K562 (cell line): ENCODE results near the gene POM121C. TPM values are rescaled to one million over a fixed set of nuclear protein-coding genes. Genes with fewer than 3 reads are reported as not detected.
"Not testable (repeated sequence)": the region's sequence is repeated elsewhere in the genome, so short reads cannot be mapped to it uniquely, and the experiment has no call there.

Experiments
- ATAC-seq: fragments of 200-7000 bp; cut with Tn5 transposase; 3 replicates; pipeline ENCODE4 v1.9.1; 2020; ENCODE audit warnings: moderate library complexity
- BruUV-seq: library from RNA; stranded (reverse); fragments of 400-500 nt; replicated peaks from 2 replicates; lab custom pipeline; 2021; lab: Mats Ljungman, UMichigan
- CTCF ChIA-PET: fragments of 300-600 bp; formaldehyde crosslinking; extraction: SDS; loops from one replicate; lab custom pipeline; 2021; ENCODE audit warnings: low intra/inter-chr PET ratio; lab: Yijun Ruan, JAX
- POLR2A ChIA-PET: fragments of 300-600, 350-650 bp; sonication (Branson Sonifier 250); formaldehyde crosslinking; extraction: SDS; loops from one replicate; lab custom pipeline; 2021; ENCODE audit warnings: antibody characterized with exemption, inconsistent platforms; lab: Yijun Ruan, JAX
- DNase-seq, 4 experiments: peaks; one replicate each; pipeline versions ENCODE4 v3.0.0 to v3.0.0-alpha.2; 2011 to 2018; ENCODE audit warnings: low spot score in 3 of 4, mixed read lengths in 3 of 4; ENCODE audit errors: extremely low read depth in 1 of 4
- FAIRE-seq: peaks from 2 replicates; lab custom pipeline; 2011; peaks lifted over from hg19 to GRCh38; lab: Jason Lieb, UNC
- H2AFZ ChIP-seq: 2 replicates; pipeline ENCODE4 v1.6.0; 2011; ENCODE audit warnings: low read depth, low read length, control low read depth, inconsistent platforms
- H3K27ac ChIP-seq: fragments of 200-600 bp; 3 replicates; pipeline ENCODE4 v1.8.0; 2011; ENCODE audit warnings: low read depth, mild to moderate bottlenecking, control low read depth, inconsistent platforms, low read length, moderate library complexity, mixed read lengths; ENCODE audit errors: extremely low read depth
- H3K27me3 ChIP-seq, 2 experiments: fragments of 300-600 bp in 1 of 2; 2 replicates in 1 of 2; 3 replicates in 1 of 2; pipeline versions ENCODE4 v1.6.0 to v1.8.0; 2011; ENCODE audit warnings: inconsistent platforms in 2 of 2, low read length in 2 of 2, mild to moderate bottlenecking in 1 of 2, mixed read lengths in 1 of 2, moderate library complexity in 1 of 2; ENCODE audit not compliant: control insufficient read depth in 2 of 2, insufficient read depth in 2 of 2
- H3K36me3 ChIP-seq: fragments of 300-600 bp; 3 replicates; pipeline ENCODE4 v1.8.0; 2011; ENCODE audit warnings: mild to moderate bottlenecking, low read length, inconsistent platforms; ENCODE audit not compliant: control insufficient read depth, insufficient read depth
- H3K4me1 ChIP-seq, 2 experiments: fragments of 200-600 bp in 1 of 2; replicated peaks in 1 of 2; 2 replicates in 1 of 2; 3 replicates in 1 of 2; pipeline versions ENCODE4 v1.5.1 to v1.8.0; 2011; ENCODE audit warnings: inconsistent platforms in 2 of 2, low read length in 2 of 2, mild to moderate bottlenecking in 1 of 2, mixed read lengths in 1 of 2, moderate library complexity in 1 of 2; ENCODE audit not compliant: control insufficient read depth in 2 of 2, insufficient read depth in 2 of 2
- H3K4me2 ChIP-seq: 2 replicates; pipeline ENCODE4 v1.6.1; 2011; ENCODE audit warnings: low read length, control low read depth, inconsistent platforms, mixed read lengths; ENCODE audit not compliant: insufficient read depth
- H3K4me3 ChIP-seq: fragments of 200-600 bp; sonication (generic), shearing (Covaris generic); 2 replicates; pipeline ENCODE4 v1.5.1; 2016; ENCODE audit warnings: control low read depth, inconsistent platforms
- H3K79me2 ChIP-seq: fragments of 200-600 bp; 3 replicates; pipeline ENCODE4 v1.8.0; 2011; ENCODE audit warnings: low read length, inconsistent platforms; ENCODE audit not compliant: control insufficient read depth, insufficient read depth
- H3K9ac ChIP-seq, 2 experiments: 2 replicates each; pipeline versions ENCODE4 v1.6.0 to v1.6.1; 2011; ENCODE audit warnings: low read depth in 2 of 2, low read length in 2 of 2, control low read depth in 1 of 2, inconsistent platforms in 1 of 2, mild to moderate bottlenecking in 1 of 2, mixed read lengths in 1 of 2; ENCODE audit not compliant: insufficient read depth in 1 of 2
- H3K9me1 ChIP-seq: one replicate; pipeline ENCODE4 v1.6.0; 2011; ENCODE audit warnings: inconsistent platforms, mild to moderate bottlenecking, low read length, moderate library complexity; ENCODE audit not compliant: control insufficient read depth, insufficient read depth
- H3K9me3 ChIP-seq: replicated peaks from 2 replicates; pipeline ENCODE4 v1.5.1; 2011; ENCODE audit warnings: low read depth, low read length, inconsistent platforms; ENCODE audit not compliant: control insufficient read depth, insufficient read depth
- H4K20me1 ChIP-seq: replicated peaks from 2 replicates; pipeline ENCODE4 v1.6.1; 2011; ENCODE audit warnings: low read length, inconsistent platforms, mixed read lengths; ENCODE audit not compliant: control insufficient read depth, insufficient read depth
- POLR2G ChIP-seq: fragments of 200-400 bp; formaldehyde crosslinking; IDR thresholded peaks from 2 replicates; pipeline ENCODE4 v1.6.1; 2017; ENCODE audit warnings: low read depth, mild to moderate bottlenecking, antibody characterized with exemption, low read length, moderate library complexity
- WGBS: fragments of 100-300 bp; shearing (Covaris generic); methylation state at CpG from one replicate; pipeline ENCODE4 v1.1.6; 2016; ENCODE audit warnings: low coverage, mixed read lengths; ENCODE audit not compliant: insufficient coverage; ENCODE audit errors: missing lambda C conversion rate; 5-methylcytosine and 5-hydroxymethylcytosine counted together
- in situ Hi-C: fragments of 300-500 bp; cut with MboI; formaldehyde crosslinking; loops from 4 replicates; pipeline ENCODE4 v1.15.0; 2018; ENCODE audit warnings: inconsistent platforms, mixed read lengths
- intact Hi-C: fragments of 100-400 bp; cut with micrococcal nuclease; formaldehyde crosslinking; loops from 2 replicates; pipeline ENCODE4 v1.14.2; 2022
- polyA plus RNA-seq, 8 experiments: library from polyadenylated mRNA; depleted of rRNA in 4 of 8; stranded (reverse) in 5 of 8; unstranded in 3 of 8; fragments of >200 nt; fragmentation: Nextera tagmentation in 2 of 8; fragmentation: Illumina TruSeq in 1 of 8; extraction: Ambion mirVana in 2 of 8; extraction: Trizol in 1 of 8; gene quantifications; 2 replicates each; pipeline versions ENCODE4 v1.2.1 to v1.2.3, GENCODE V29; 2011 to 2014; ENCODE audit warnings: inconsistent platforms in 1 of 8, missing spikeins in 1 of 8
- total RNA-seq, 7 experiments: library from RNA; depleted of rRNA in 6 of 7; stranded (reverse); fragments of >200 nt in 6 of 7; fragmentation: Illumina TruSeq in 2 of 7; extraction: Trizol in 2 of 7; gene quantifications; 2 replicates each; pipeline versions ENCODE4 v1.2.1 to v1.2.3, GENCODE V29; 2011 to 2021; ENCODE audit warnings: low replicate concordance in 1 of 7

Gene POM121C
- total and polyA plus RNA-seq, 9 of the 15 experiments (the other 6 are each of a cell fraction or from before 2014, with no cell fraction given), result 7.1 to 119 (median 21.4) TPM

GRCh38 chr7:75395329-75395728 is 90.8 kb downstream of the POM121C start, which contains the start of gene TRIM73:
TSS of gene TRIM73 (plus strand) at chr7:75395629. CDS start at chr7:75398934, 3,305 bp downstream.
- not testable (repeated sequence) for FAIRE-seq

GRCh38 chr7:75393194-75393593 is 92.9 kb downstream of the POM121C start:
- FAIRE-seq, CTCF ChIA-PET, H3K9me3 ChIP-seq, H3K36me3 ChIP-seq, POLR2A ChIA-PET, H3K9ac ChIP-seq, H3K4me2 ChIP-seq, H4K20me1 ChIP-seq, H3K27ac ChIP-seq, H3K4me3 ChIP-seq, DNase-seq, H3K9me1 ChIP-seq, H2AFZ ChIP-seq, H3K79me2 ChIP-seq, H3K4me1 ChIP-seq, H3K27me3 ChIP-seq, intact Hi-C loops: not testable (repeated sequence)
- in situ Hi-C loops, result loop anchor here (25.0 kb wide), 1 partner anchor 1956 kb away; the partner anchor contains the start of gene FZD9
- WGBS, result no CpG with 5 or more reads among the region's 6 CpGs
- ATAC-seq, result peak; percentile 26
- BruUV-seq, result TSS peak; percentile 34

More at GRCh38 chr7:75395329-75395728, 90.8 kb downstream of the POM121C start, which contains the start of gene TRIM73:
- H3K4me3 ChIP-seq, CTCF ChIA-PET, H3K9ac ChIP-seq, H3K4me1 ChIP-seq, intact Hi-C loops, H3K79me2 ChIP-seq, H3K4me2 ChIP-seq, POLR2A ChIA-PET, H2AFZ ChIP-seq, BruUV-seq, H3K36me3 ChIP-seq, ATAC-seq, DNase-seq, H3K27ac ChIP-seq, H3K9me3 ChIP-seq, H3K27me3 ChIP-seq, H4K20me1 ChIP-seq, H3K9me1 ChIP-seq: not testable (repeated sequence)
- in situ Hi-C loops, result loop anchor here (25.0 kb wide), 1 partner anchor 1958 kb away; the partner anchor contains the start of gene FZD9
- 0 out of 2 replicates have a peak, but pooled peaks have one; percentile 33 for TF ChIP-seq POLR2G
- 92% methylated on average over 8 of the region's 34 CpGs for WGBS

- H3K36me3 ChIP-seq, FAIRE-seq, H3K79me2 ChIP-seq, H4K20me1 ChIP-seq, H3K4me3 ChIP-seq, H3K27me3 ChIP-seq, DNase-seq, CTCF ChIA-PET, H3K9me1 ChIP-seq, H3K9ac ChIP-seq, H3K4me1 ChIP-seq, BruUV-seq, POLR2A ChIA-PET, H3K4me2 ChIP-seq, H3K9me3 ChIP-seq, intact Hi-C loops, H3K27ac ChIP-seq, H2AFZ ChIP-seq: not testable (repeated sequence)
- ATAC-seq, result peak; percentile 60
- WGBS, result no CpG with 5 or more reads among the region's 17 CpGs
- in situ Hi-C loops, result loop anchor here (5.0 to 25.0 kb wide), 2 partner anchors 502 to 1937 kb away; partner anchors contain the start of gene FZD9
Measured at GRCh38 chr7:75374519-75375317, 111.4 kb downstream of the POM121C start.
